ENCODE data around the gene KCTD17. TPM values are rescaled to one million over a fixed set of nuclear protein-coding genes. Genes with fewer than 3 reads are reported as not detected.
"Not testable (repeated sequence)": the region's sequence is repeated elsewhere in the genome, so short reads cannot be mapped to it uniquely, and the experiment has no call there.

The KCTD17 gene
- total RNA-seq, 1 experiment from 2014 or later = 6.3 TPM

DNA sequence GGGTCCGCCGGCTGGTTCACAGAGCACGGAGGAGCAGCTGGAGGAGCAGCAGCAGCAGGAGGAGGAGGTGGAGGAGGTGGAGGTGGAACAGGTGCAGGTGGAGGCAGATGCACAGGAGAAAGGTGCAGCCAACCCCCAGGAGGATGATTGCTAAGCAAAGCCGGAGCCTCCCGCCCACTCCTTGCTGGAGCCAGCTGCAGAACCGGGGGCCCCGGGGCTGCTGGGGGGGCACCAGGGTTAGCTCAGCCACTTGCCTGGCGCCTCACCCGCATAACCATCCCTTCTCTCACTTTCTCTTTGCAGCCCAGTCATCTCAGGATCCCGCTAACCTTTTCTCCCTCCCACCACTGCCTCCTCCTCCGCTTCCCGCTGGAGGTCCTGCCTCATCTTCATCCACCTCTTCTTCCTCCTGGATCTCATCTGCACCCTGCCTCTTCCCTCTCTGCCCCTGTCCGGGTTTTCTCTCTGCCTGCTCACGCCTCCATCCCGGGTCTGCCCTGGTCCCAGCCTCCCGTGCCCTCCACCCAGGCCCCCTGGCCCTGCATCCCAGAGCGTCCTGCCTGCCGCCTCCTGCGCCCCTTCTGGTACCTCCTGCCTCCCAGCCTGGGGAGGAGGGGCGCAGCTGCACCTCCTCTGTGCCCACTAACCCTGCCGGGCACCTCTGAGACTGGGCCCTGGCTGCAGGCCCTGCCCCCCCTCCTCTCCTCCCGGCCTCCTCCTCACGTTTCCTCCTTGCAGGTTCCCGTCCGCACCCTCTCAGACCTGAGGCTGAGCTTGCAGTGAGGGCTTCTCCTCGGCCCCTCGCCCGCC is 9.5 kb downstream of the KCTD17 start:
- no peak for DNase-seq (ENCODE audit: low spot score)

- no peak for DNase-seq (ENCODE audit: low spot score)
These were observed 10.3 kb downstream of the KCTD17 start for GRCh38 chr22:37061611-37062375.

DNA sequence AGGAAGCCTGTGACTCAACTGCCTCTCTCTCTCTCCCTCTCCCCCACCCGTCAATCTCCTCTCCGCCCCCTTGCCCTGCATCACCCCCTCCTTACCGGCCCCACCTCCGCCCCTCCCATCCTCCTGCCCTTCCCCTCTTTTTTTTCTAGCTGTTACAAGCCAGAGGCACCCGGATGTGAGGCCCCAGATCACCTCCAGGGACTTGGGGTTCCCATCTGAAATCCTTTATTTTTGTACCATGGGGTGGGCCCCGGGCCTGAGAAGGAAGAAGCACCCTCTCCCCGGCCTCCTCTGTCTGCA is 10.8 kb downstream of the KCTD17 start:
- DNase-seq (ENCODE audit: low spot score) = no peak

DNA sequence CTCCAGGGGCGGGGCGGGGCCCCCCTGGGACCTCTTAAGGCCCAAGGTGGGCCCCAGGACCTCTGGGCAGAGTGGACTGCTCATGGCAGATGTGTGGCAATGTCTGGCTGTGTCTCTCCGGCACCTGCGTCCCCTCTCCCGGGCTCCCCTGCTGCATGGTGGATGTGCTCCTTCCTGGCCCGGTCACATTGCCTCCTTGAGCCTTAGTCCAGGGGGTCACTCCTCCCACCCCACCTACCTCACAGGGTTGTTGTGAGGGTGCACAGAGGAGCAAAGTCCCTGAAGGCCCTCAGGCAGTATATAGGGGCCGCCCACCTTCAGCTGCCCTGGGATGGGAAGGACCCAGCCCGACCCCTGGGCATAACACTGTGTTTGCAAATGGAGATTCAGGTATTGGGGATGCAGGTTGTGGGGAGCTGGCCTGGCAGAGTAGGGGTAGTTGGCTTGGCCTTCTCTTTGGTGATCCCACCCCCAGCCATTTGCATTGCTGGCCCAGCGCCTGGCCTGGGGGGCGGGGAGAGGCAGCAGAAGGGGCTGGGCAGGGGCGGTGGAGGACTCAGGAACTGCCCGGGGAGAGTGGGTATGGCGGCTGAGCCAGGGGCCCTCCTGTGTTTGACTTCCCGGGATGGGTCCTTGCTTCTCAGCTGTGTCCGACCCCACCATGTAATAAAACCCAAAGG is 11.3 kb downstream of the KCTD17 start:
- no peak for DNase-seq (ENCODE audit: low spot score)

GRCh38 chr22:37063431-37064420 is 12.2 kb downstream of the KCTD17 start:
- no peak for DNase-seq (ENCODE audit: low spot score)

- DNase-seq (ENCODE audit: low spot score) = no peak
These were observed 13.0 kb downstream of the KCTD17 start for GRCh38 chr22:37064553-37064952.

- DNase-seq (ENCODE audit: low spot score) = no peak
These were observed 13.6 kb downstream of the KCTD17 start for GRCh38 chr22:37065180-37065579.

DNA sequence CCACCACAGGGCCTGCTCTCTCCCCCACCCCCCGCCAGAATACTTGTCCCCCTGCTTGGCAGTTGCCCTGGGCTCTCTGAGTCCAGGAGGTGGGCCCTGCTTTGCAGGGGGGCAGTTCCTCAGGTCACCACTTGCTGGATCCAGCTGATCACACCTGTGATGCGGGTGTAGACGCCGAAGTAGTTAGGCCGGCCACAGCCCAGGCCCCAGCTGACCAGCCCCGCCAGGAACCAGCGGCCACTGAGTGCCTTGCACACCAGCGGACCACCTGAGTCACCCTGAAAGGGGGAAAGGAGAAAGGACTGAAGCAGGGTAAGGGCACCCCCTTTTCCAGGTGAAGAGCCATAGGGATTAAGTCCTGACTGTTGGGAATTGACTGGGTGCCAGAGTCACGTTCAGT is 14.4 kb downstream of the KCTD17 start:
- no peak for DNase-seq (ENCODE audit: low spot score)

GRCh38 chr22:37067428-37067827 is 15.9 kb downstream of the KCTD17 start:
- DNase-seq (ENCODE audit: low spot score) = no peak

- no peak for DNase-seq (ENCODE audit: low spot score)
These were observed 17.3 kb downstream of the KCTD17 start for GRCh38 chr22:37068859-37069258.

GRCh38 chr22:37069319-37069718 is 17.8 kb downstream of the KCTD17 start:
- no peak for DNase-seq (ENCODE audit: low spot score)

DNA sequence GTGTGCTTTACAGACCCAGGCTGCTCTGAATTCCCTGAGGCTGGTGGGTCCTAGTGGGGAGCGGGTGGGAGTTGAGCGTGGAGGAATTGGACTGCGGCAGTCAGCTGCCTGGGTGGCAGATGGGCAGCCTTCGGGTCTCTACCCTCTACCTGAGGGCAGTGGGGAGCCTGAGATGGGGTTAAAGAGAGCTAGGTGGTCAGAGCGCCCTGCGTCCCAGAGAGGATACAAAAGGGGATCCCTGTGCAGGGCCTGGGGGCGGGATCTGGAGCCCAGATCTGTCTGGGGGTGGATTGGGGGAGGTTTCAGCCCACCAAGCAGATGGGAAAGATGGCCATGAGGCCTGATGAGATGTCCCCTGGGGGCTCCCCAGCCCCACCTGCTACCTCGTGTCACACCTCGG is 18.2 kb downstream of the KCTD17 start:
- DNase-seq (ENCODE audit: low spot score) = no peak

DNA sequence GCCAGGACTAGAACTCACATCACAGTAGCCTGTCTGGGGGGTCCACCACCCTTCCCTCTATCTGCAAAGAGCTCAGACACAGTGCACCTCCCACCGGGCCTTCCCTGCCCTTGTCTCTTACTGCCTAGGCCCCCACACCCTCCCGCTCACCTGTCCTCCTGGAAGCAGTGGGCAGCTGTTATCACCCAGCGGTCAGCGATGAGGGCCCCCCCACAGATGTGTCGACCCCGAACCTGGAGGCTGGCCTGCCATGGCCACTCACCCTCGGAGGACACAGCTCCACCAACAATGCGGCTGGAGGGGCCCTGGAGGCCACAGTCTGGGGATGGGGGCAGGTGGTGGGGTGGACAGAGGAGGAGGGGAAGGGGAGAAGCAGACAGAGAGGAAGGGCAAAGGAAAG is 18.8 kb downstream of the KCTD17 start:
- DNase-seq (ENCODE audit: low spot score) = no peak

DNA sequence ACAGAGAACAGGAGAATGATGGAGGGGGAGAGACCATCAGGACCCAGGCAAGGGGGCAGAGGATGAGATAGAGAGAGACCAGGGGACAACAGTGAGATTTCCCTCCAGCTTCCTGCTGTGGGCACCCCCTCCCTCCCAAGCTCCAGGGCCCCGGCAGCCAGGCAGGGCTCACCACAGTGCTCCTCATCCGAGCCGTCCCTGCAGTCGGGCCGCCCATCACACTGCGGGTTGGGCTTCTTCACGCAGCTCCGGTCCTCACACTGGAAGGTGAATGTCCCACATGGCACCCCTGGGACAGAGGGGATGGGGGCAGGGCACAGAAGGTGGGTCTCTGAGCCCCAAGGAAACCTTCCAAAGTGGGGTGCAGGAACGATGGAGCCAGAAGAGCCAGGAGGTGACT is 19.2 kb downstream of the KCTD17 start:
- no peak for DNase-seq (ENCODE audit: low spot score)

DNA sequence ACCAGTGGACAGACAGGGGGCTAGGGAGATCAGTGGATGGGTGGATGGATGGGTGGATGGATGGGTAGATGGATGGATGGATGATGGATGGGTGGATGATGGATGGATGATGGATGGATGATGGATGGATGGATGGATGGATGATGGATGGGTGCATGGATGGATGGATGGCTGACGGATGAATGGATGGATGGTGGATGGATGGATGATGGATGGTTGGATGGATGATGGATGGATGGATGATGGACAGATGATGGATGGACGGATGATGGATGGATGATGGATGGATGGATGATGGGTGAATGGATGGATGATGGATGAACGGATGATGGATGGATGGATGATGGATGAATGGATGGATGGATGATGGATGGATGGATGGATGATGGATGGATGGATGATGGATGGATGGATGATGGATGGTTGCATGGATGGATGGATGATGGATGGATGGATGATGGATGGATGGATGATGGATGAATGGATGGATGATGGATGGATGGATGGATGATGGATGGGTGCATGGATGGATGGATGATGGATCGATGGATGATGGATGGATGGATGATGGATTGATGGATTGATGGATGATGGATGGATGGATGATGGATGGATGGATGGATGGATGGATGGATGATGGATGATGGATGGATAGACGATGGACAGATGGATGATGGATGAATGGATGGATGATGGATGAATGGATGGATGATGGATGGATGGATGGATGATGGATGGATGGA is 20.5 kb downstream of the KCTD17 start:
- DNase-seq (ENCODE audit: low spot score) = not testable (repeated sequence)

GRCh38 chr22:37072673-37073072 is 21.1 kb downstream of the KCTD17 start:
- DNase-seq (ENCODE audit: low spot score) = no peak

DNA sequence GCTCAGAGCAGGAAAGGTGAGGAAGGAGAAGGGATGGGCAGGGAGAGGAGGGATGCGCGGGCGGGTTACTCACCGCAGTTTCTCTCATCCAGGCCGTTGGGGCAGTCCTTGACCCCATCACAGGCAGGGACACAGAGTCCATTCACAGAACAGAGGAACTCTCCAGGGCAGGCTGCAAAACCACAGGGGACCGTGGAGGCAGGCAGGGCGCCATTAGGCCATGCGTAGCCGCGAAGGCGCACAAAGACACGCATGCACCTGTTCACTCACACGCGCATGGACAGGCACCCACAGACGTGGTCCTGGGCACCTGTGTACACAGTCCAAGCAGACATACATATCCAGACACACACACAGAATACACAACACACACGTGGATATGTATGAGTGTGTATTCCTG is 23.0 kb downstream of the KCTD17 start:
- DNase-seq (ENCODE audit: low spot score) = no peak

GRCh38 chr22:37075046-37075445 is 23.5 kb downstream of the KCTD17 start:
- DNase-seq (ENCODE audit: low spot score) = no peak

GRCh38 chr22:37075822-37076433 is 24.4 kb downstream of the KCTD17 start:
- DNase-seq (ENCODE audit: low spot score) = no peak

GRCh38 chr22:37077802-37078448 is 26.4 kb downstream of the KCTD17 start:
- DNase-seq (ENCODE audit: low spot score) = peak; percentile 13

Data from H4 (cell line).